H9 (cell line): ENCODE results near the gene PXDN. TPM values are rescaled to one million over a fixed set of nuclear protein-coding genes. Genes with fewer than 3 reads are reported as not detected.

Source experiments
- DNase-seq: peaks from one replicate; pipeline ENCODE4 v3.0.0-alpha.2; 2017
- H2AFZ ChIP-seq: one replicate; pipeline ENCODE4 v1.6.1; 2013; ENCODE audit warnings: mild to moderate bottlenecking, low read length, control low read depth, moderate library complexity
- H2AK5ac ChIP-seq: 2 replicates; pipeline ENCODE4 v1.6.1; 2013; ENCODE audit warnings: low read length, control low read depth, mixed read lengths; ENCODE audit not compliant: insufficient read length
- H2BK120ac ChIP-seq: one replicate; pipeline ENCODE4 v1.6.1; 2013; ENCODE audit warnings: low read depth, mild to moderate bottlenecking, low read length, control low read depth, inconsistent platforms; ENCODE audit not compliant: poor library complexity, severe bottlenecking
- H2BK12ac ChIP-seq: 2 replicates; pipeline ENCODE4 v1.6.1; 2013; ENCODE audit warnings: low read length, control low read depth, mixed read lengths, low read depth; ENCODE audit not compliant: insufficient read length
- H2BK15ac ChIP-seq: 2 replicates; pipeline ENCODE4 v1.6.1; 2013; ENCODE audit warnings: low read depth, low read length, control low read depth
- H2BK20ac ChIP-seq: one replicate; pipeline ENCODE4 v1.6.1; 2013; ENCODE audit warnings: low read depth, mild to moderate bottlenecking, low read length, control low read depth, inconsistent platforms; ENCODE audit not compliant: poor library complexity, severe bottlenecking
- H2BK5ac ChIP-seq: 2 replicates; pipeline ENCODE4 v1.6.1; 2013; ENCODE audit warnings: low read length, control low read depth, mixed read lengths; ENCODE audit not compliant: insufficient read length
- H3K14ac ChIP-seq: 2 replicates; pipeline ENCODE4 v1.6.1; 2013; ENCODE audit warnings: low read length, control low read depth; ENCODE audit not compliant: insufficient read depth
- H3K18ac ChIP-seq: 2 replicates; pipeline ENCODE4 v1.6.1; 2013; ENCODE audit warnings: low read depth, mild to moderate bottlenecking, mixed read lengths, low read length, control low read depth; ENCODE audit not compliant: insufficient read length
- H3K23ac ChIP-seq: 2 replicates; pipeline ENCODE4 v1.6.1; 2013; ENCODE audit warnings: low read length, control low read depth, mixed read lengths, low read depth; ENCODE audit not compliant: insufficient read length
- H3K23me2 ChIP-seq: 2 replicates; pipeline ENCODE4 v1.6.1; 2013; ENCODE audit warnings: low read depth, mild to moderate bottlenecking, mixed read lengths, low read length, control low read depth; ENCODE audit not compliant: insufficient read length, poor library complexity, severe bottlenecking
- H3K27ac ChIP-seq: 2 replicates; pipeline ENCODE4 v1.5.1; 2013; ENCODE audit warnings: low read length, control low read depth, mixed read lengths, low read depth; ENCODE audit not compliant: insufficient read length
- H3K27me3 ChIP-seq: 2 replicates; pipeline ENCODE4 v1.6.1; 2013; ENCODE audit warnings: low read length, control low read depth, inconsistent platforms; ENCODE audit not compliant: insufficient read depth
- H3K4ac ChIP-seq: 2 replicates; pipeline ENCODE4 v1.6.1; 2013; ENCODE audit warnings: low read depth, mild to moderate bottlenecking, control low read depth, inconsistent platforms, low read length, moderate library complexity
- H3K4me1 ChIP-seq: 2 replicates; pipeline ENCODE4 v1.6.1; 2013; ENCODE audit warnings: low read length, control low read depth, inconsistent platforms; ENCODE audit not compliant: insufficient read depth
- H3K4me2 ChIP-seq: 2 replicates; pipeline ENCODE4 v1.6.1; 2013; ENCODE audit warnings: low read length, control low read depth, mixed read lengths; ENCODE audit not compliant: insufficient read length, insufficient read depth
- H3K56ac ChIP-seq: 2 replicates; pipeline ENCODE4 v1.6.1; 2013; ENCODE audit warnings: low read depth, mild to moderate bottlenecking, mixed read lengths, low read length, control low read depth; ENCODE audit not compliant: insufficient read length
- H3K79me1 ChIP-seq: 2 replicates; pipeline ENCODE4 v1.6.1; 2013; ENCODE audit warnings: low read depth, mild to moderate bottlenecking, moderate library complexity, low read length, control low read depth, inconsistent platforms; ENCODE audit not compliant: insufficient read depth, poor library complexity, severe bottlenecking
- H3K79me2 ChIP-seq: 2 replicates; pipeline ENCODE4 v1.6.1; 2013; ENCODE audit warnings: low read length, control low read depth, inconsistent platforms; ENCODE audit not compliant: insufficient read depth
- H3K9ac ChIP-seq: 2 replicates; pipeline ENCODE4 v1.6.1; 2013; ENCODE audit warnings: low read length, control low read depth, mixed read lengths; ENCODE audit not compliant: insufficient read length; ENCODE audit errors: extremely low read depth
- H3K9me3 ChIP-seq: one replicate; pipeline ENCODE4 v1.6.1; 2013; ENCODE audit warnings: low read depth, low read length, inconsistent platforms; ENCODE audit not compliant: control insufficient read depth
- H3T11ph ChIP-seq: one replicate; pipeline ENCODE4 v1.6.1; 2013; ENCODE audit warnings: mild to moderate bottlenecking, low read length, control low read depth, inconsistent platforms
- H4K20me1 ChIP-seq: one replicate; pipeline ENCODE4 v1.6.1; 2013; ENCODE audit not compliant: control insufficient read depth, insufficient read length, insufficient read depth
- H4K5ac ChIP-seq: 2 replicates; pipeline ENCODE4 v1.6.1; 2013; ENCODE audit warnings: low read depth, mild to moderate bottlenecking, mixed read lengths, low read length, control low read depth; ENCODE audit not compliant: insufficient read length
- H4K8ac ChIP-seq: replicated peaks from 2 replicates; pipeline ENCODE4 v1.6.1; 2013; ENCODE audit warnings: low read length, control low read depth, mixed read lengths, low read depth; ENCODE audit not compliant: insufficient read length
- H4K91ac ChIP-seq: 2 replicates; pipeline ENCODE4 v1.6.1; 2013; ENCODE audit warnings: low read depth, mild to moderate bottlenecking, moderate library complexity, mixed read lengths, low read length, control low read depth; ENCODE audit not compliant: insufficient read length
- H3K27ac Mint-ChIP-seq, 3 experiments: 2 replicates in 2 of 3; 3 replicates in 1 of 3; pipeline ENCODE4 v1.8.0; 2020 to 2021; ENCODE audit warnings: mixed read lengths in 3 of 3, mild to moderate bottlenecking in 1 of 3, moderate library complexity in 1 of 3
- H3K27me3 Mint-ChIP-seq: 2 replicates; pipeline ENCODE4 v1.8.0; 2021; ENCODE audit warnings: low read depth, mild to moderate bottlenecking, moderate library complexity, mixed read lengths
- H3K36me3 Mint-ChIP-seq, 3 experiments: 2 replicates in 2 of 3; 3 replicates in 1 of 3; pipeline ENCODE4 v1.8.0; 2020 to 2021; ENCODE audit warnings: low read depth in 3 of 3, mixed read lengths in 3 of 3; ENCODE audit not compliant: insufficient read depth in 1 of 3
- H3K4me1 Mint-ChIP-seq, 2 experiments: 2 replicates each; pipeline ENCODE4 v1.8.0; 2020; ENCODE audit warnings: mixed read lengths in 2 of 2
- H3K4me3 Mint-ChIP-seq, 2 experiments: 2 replicates in 1 of 2; 3 replicates in 1 of 2; pipeline ENCODE4 v1.8.0; 2020 to 2021; ENCODE audit warnings: mild to moderate bottlenecking in 2 of 2, mixed read lengths in 2 of 2, moderate library complexity in 1 of 2
- H3K9me3 Mint-ChIP-seq, 2 experiments: 2 replicates in 1 of 2; 3 replicates in 1 of 2; pipeline ENCODE4 v1.8.0; 2020; ENCODE audit warnings: mild to moderate bottlenecking in 2 of 2, mixed read lengths in 2 of 2, moderate library complexity in 1 of 2
- CTCF ChIP-seq: fragments of 200-600 bp; sonication (generic); conservative IDR thresholded peaks from 3 replicates; pipeline ENCODE4 v1.8.0; 2021; ENCODE audit warnings: antibody characterized with exemption, mild to moderate bottlenecking
- WGBS: extraction: QIAGEN DNeasy Blood & Tissue Kit; methylation state at CpG from one replicate; pipeline ENCODE4 v1.1.7; 2013; ENCODE audit warnings: missing lambda C conversion rate, low lambda C conversion rate, mixed read lengths; ENCODE audit not compliant: insufficient read length; ENCODE audit errors: extremely low coverage; 5-methylcytosine and 5-hydroxymethylcytosine counted together
- total RNA-seq: library from RNA; stranded (reverse); gene quantifications from 2 replicates; pipeline ENCODE4 v1.2.1, GENCODE V29; 2021

Gene PXDN
- total RNA-seq, 1 experiment from 2014 or later, result 146 TPM

GRCh38 chr2:1602278-1603010, 141.9 kb downstream of the PXDN start:
- H3K27me3 ChIP-seq, result no peaks in the 10 kb centered on the region
- no peaks in the 10 kb centered on the region for H3K9me3 ChIP-seq
- no peaks in the 10 kb centered on the region for H4K20me1 ChIP-seq
- no peaks in the 10 kb centered on the region; a peak in 1 of 7 replicates for H3K36me3 Mint-ChIP-seq
- no peak overlapping the region for H2BK20ac ChIP-seq
- no peak overlapping the region for H2BK5ac ChIP-seq
- no peak overlapping the region for H2BK120ac ChIP-seq
- TF ChIP-seq CTCF, result no peak
- no peak overlapping the region for H2BK12ac ChIP-seq
- H3K14ac ChIP-seq, result no peak overlapping the region
- H3K27ac ChIP-seq, result no peak overlapping the region
- no peak overlapping the region for H3K9ac ChIP-seq
- peaks cover 3 to 4% of the 10 kb centered on the region in 2 experiments; a peak in 1 of 4 replicates for H3K4me1 Mint-ChIP-seq
- H4K5ac ChIP-seq, result no peak overlapping the region
- H2AFZ ChIP-seq, result no peak overlapping the region
- H4K91ac ChIP-seq, result no peak overlapping the region
- no peaks in the 10 kb centered on the region for H3K27me3 Mint-ChIP-seq
- H3K9me3 Mint-ChIP-seq, result no peaks in the 10 kb centered on the region; a peak in 1 of 5 replicates
- H3K4me3 Mint-ChIP-seq, result no peak overlapping the region
- no peak overlapping the region for H4K8ac ChIP-seq
- WGBS, result no CpG with 5 or more reads among the region's 15 CpGs
- H2AK5ac ChIP-seq, result no peak overlapping the region
- H3K79me1 ChIP-seq, result no peaks in the 10 kb centered on the region
- H2BK15ac ChIP-seq, result no peak overlapping the region
- no peaks in the 10 kb centered on the region for H3K79me2 ChIP-seq
- no peak overlapping the region for H3K4me2 ChIP-seq
- H3T11ph ChIP-seq, result no peak overlapping the region
- peaks cover 13% of the 10 kb centered on the region; the same call in 1 of the 2 replicates for H3K4me1 ChIP-seq
- no peak overlapping the region for H3K23ac ChIP-seq
- H3K18ac ChIP-seq, result no peak overlapping the region
- no peak overlapping the region for H3K56ac ChIP-seq
- peak overlapping the region in 1 of 3 experiments; percentile 55; a peak in 3 of 7 replicates for H3K27ac Mint-ChIP-seq
- H3K4ac ChIP-seq, result no peak overlapping the region
- no peaks in the 10 kb centered on the region for H3K23me2 ChIP-seq
- DNase-seq, result no peak
